OCI-LY7 (cell line): ENCODE results near the gene RALB. TPM values are rescaled to one million over a fixed set of nuclear protein-coding genes. Genes with fewer than 3 reads are reported as not detected.

Experiments used
- BruUV-seq: library from RNA; stranded (reverse); fragments of 400-500 nt; replicated peaks from 2 replicates; lab custom pipeline; 2021; lab: Mats Ljungman, UMichigan
- CTCF ChIA-PET: fragments of 300-600 bp; sonication (Branson Sonifier 250); formaldehyde crosslinking; loops from one replicate; lab custom pipeline; 2022; ENCODE audit warnings: antibody characterized with exemption; ENCODE audit not compliant: unreplicated experiment; lab: Charles Lee
- POLR2A ChIA-PET: fragments of 300-600 bp; sonication (Branson Sonifier 250); formaldehyde crosslinking; loops from one replicate; lab custom pipeline; 2022; ENCODE audit warnings: antibody characterized with exemption; lab: Charles Lee
- DNase-seq: peaks from one replicate; pipeline ENCODE4 v3.0.0-alpha.2; 2015; ENCODE audit warnings: low spot score
- H2AFZ ChIP-seq: fragments of 200-600 bp; sonication (generic), shearing (Covaris generic); 2 replicates; pipeline ENCODE4 v1.6.1; 2014; ENCODE audit warnings: mild to moderate bottlenecking, antibody characterized with exemption, low read length, moderate library complexity
- H3K27ac ChIP-seq: fragments of 200-600 bp; sonication (generic); 2 replicates; pipeline ENCODE4 v1.5.1; 2014; ENCODE audit warnings: mixed run types, low read depth, mild to moderate bottlenecking, moderate library complexity, low read length, inconsistent platforms; ENCODE audit not compliant: poor library complexity, severe bottlenecking
- H3K36me3 ChIP-seq: fragments of 200-600 bp; sonication (generic); 2 replicates; pipeline ENCODE4 v1.6.1; 2014; ENCODE audit warnings: mild to moderate bottlenecking, antibody characterized with exemption, low read length, moderate library complexity, mixed read lengths; ENCODE audit not compliant: insufficient read depth
- H3K4me1 ChIP-seq: fragments of 200-600 bp; sonication (generic); 2 replicates; pipeline ENCODE4 v1.5.1; 2014; ENCODE audit warnings: mild to moderate bottlenecking, low read length; ENCODE audit not compliant: insufficient read depth, poor library complexity, severe bottlenecking
- H3K4me2 ChIP-seq: fragments of 200-600 bp; sonication (generic); 2 replicates; pipeline ENCODE4 v1.6.1; 2014; ENCODE audit warnings: mild to moderate bottlenecking, low read length
- H3K4me3 ChIP-seq: fragments of 200-600 bp; sonication (generic); 2 replicates; pipeline ENCODE4 v1.5.1; 2014; ENCODE audit warnings: mild to moderate bottlenecking, low read depth, low read length; ENCODE audit not compliant: poor library complexity, severe bottlenecking
- H3K79me2 ChIP-seq: fragments of 200-600 bp; sonication (generic); 2 replicates; pipeline ENCODE4 v1.6.1; 2016; ENCODE audit warnings: low read depth, mild to moderate bottlenecking, low read length, moderate library complexity, mixed read lengths; ENCODE audit not compliant: insufficient read depth
- H3K9me2 ChIP-seq: fragments of 200-600 bp; sonication (generic); 2 replicates; pipeline ENCODE4 v1.6.1; 2016; ENCODE audit warnings: mild to moderate bottlenecking, low read length, mixed read lengths; ENCODE audit not compliant: insufficient read depth
- H3K9me3 ChIP-seq: fragments of 200-600 bp; sonication (generic); 2 replicates; pipeline ENCODE4 v1.6.1; 2014; ENCODE audit warnings: mild to moderate bottlenecking, mixed run types, low read length, mixed read lengths
- H4K20me1 ChIP-seq: fragments of 200-600 bp; sonication (generic); 2 replicates; pipeline ENCODE4 v1.6.1; 2014; ENCODE audit warnings: mild to moderate bottlenecking, antibody characterized with exemption, low read length, moderate library complexity, mixed read lengths; ENCODE audit not compliant: insufficient read depth
- CTCF ChIP-seq: fragments of 200-600 bp; sonication (generic); conservative IDR thresholded peaks from 2 replicates; pipeline ENCODE4 v1.5.1; 2014; ENCODE audit warnings: mild to moderate bottlenecking, antibody characterized with exemption, low read length, moderate library complexity, mixed read lengths
- EZH2phosphoT487 ChIP-seq: fragments of 200-600 bp; sonication (generic); IDR thresholded peaks from 2 replicates; pipeline ENCODE4 v1.6.1; 2018; ENCODE audit warnings: low read depth, borderline replicate concordance, mild to moderate bottlenecking, mixed run types, antibody characterized with exemption, low read length, moderate library complexity, mixed read lengths
- intact Hi-C: fragments of 100-400 bp; cut with micrococcal nuclease; formaldehyde crosslinking; loops from one replicate; pipeline ENCODE4 v1.10.0; 2022; ENCODE audit not compliant: unreplicated experiment
- total RNA-seq, 2 experiments: library from RNA; depleted of rRNA in 1 of 2; stranded (reverse); fragments of >200 nt in 1 of 2; shearing (Covaris generic) in 1 of 2; gene quantifications; 2 replicates each; pipeline ENCODE4 v1.2.3, GENCODE V29; 2014 to 2022

The RALB gene
- total RNA-seq, 2 experiments from 2014 or later: 16.2 to 23.6 TPM

GRCh38 chr2:120334068-120334467 is 81.4 kb downstream of the RALB start:
- no peak for DNase-seq
- no TSS peak for BruUV-seq
- Histone ChIP-seq H2AFZ (no peak overlapping the region), H3K36me3 (no peaks in the 10 kb centered on the region), H3K9me3 (no peaks in the 10 kb centered on the region), H3K9me2 (no peaks in the 10 kb centered on the region), H4K20me1 (no peaks in the 10 kb centered on the region), H3K4me2 (no peak overlapping the region), H3K79me2 (no peaks in the 10 kb centered on the region), H3K4me3 (no peak overlapping the region), H3K27ac (no peak overlapping the region), H3K4me1 (no peaks in the 10 kb centered on the region)
- CTCF ChIA-PET: no interaction called here
- TF ChIP-seq CTCF (no peak), EZH2phosphoT487 (no peak)
- intact Hi-C loops: no loop called here
- POLR2A ChIA-PET: no interaction called here

GRCh38 chr2:120336749-120337148 is 84.1 kb downstream of the RALB start:
- no TSS peak for BruUV-seq
- no peak overlapping the region for H3K4me3 ChIP-seq
- no peaks in the 10 kb centered on the region for H4K20me1 ChIP-seq
- no peaks in the 10 kb centered on the region for H3K4me1 ChIP-seq
- CTCF ChIA-PET: no interaction called here
- H3K79me2 ChIP-seq: no peaks in the 10 kb centered on the region
- intact Hi-C loops: no loop called here
- no peaks in the 10 kb centered on the region for H3K36me3 ChIP-seq
- DNase-seq: no peak
- H3K9me3 ChIP-seq: no peaks in the 10 kb centered on the region
- no peak overlapping the region for H3K27ac ChIP-seq
- no peak overlapping the region for H2AFZ ChIP-seq
- no peaks in the 10 kb centered on the region for H3K9me2 ChIP-seq
- H3K4me2 ChIP-seq: no peak overlapping the region
- TF ChIP-seq EZH2phosphoT487: no peak
- POLR2A ChIA-PET: no interaction called here

GRCh38 chr2:120338015-120338414 is 85.4 kb downstream of the RALB start:
- BruUV-seq: no TSS peak
- Histone ChIP-seq H3K79me2 (no peaks in the 10 kb centered on the region), H3K4me2 (no peak overlapping the region), H2AFZ (no peak overlapping the region), H3K27ac (no peak overlapping the region), H3K4me3 (no peak overlapping the region), H4K20me1 (no peaks in the 10 kb centered on the region), H3K36me3 (no peaks in the 10 kb centered on the region), H3K4me1 (no peaks in the 10 kb centered on the region), H3K9me2 (no peaks in the 10 kb centered on the region), H3K9me3 (no peaks in the 10 kb centered on the region)
- TF ChIP-seq EZH2phosphoT487 (no peak), CTCF (no peak)
- no peak for DNase-seq
- intact Hi-C loops: no loop called here
- POLR2A ChIA-PET: no interaction called here
- CTCF ChIA-PET: no interaction called here
